H9 (cell line): Measurements from ENCODE around the gene AGGF1. TPM values are rescaled to one million over a fixed set of nuclear protein-coding genes. Genes with fewer than 3 reads are reported as not detected.

Experiments used
- DNase-seq: peaks from one replicate; pipeline ENCODE4 v3.0.0-alpha.2; 2017
- H2AFZ ChIP-seq: one replicate; pipeline ENCODE4 v1.6.1; 2013; ENCODE audit warnings: mild to moderate bottlenecking, low read length, control low read depth, moderate library complexity
- H2AK5ac ChIP-seq: 2 replicates; pipeline ENCODE4 v1.6.1; 2013; ENCODE audit warnings: low read length, control low read depth, mixed read lengths; ENCODE audit not compliant: insufficient read length
- H2BK120ac ChIP-seq: one replicate; pipeline ENCODE4 v1.6.1; 2013; ENCODE audit warnings: low read depth, mild to moderate bottlenecking, low read length, control low read depth, inconsistent platforms; ENCODE audit not compliant: poor library complexity, severe bottlenecking
- H2BK12ac ChIP-seq: 2 replicates; pipeline ENCODE4 v1.6.1; 2013; ENCODE audit warnings: low read length, control low read depth, mixed read lengths, low read depth; ENCODE audit not compliant: insufficient read length
- H2BK15ac ChIP-seq: 2 replicates; pipeline ENCODE4 v1.6.1; 2013; ENCODE audit warnings: low read depth, low read length, control low read depth
- H2BK20ac ChIP-seq: one replicate; pipeline ENCODE4 v1.6.1; 2013; ENCODE audit warnings: low read depth, mild to moderate bottlenecking, low read length, control low read depth, inconsistent platforms; ENCODE audit not compliant: poor library complexity, severe bottlenecking
- H2BK5ac ChIP-seq: 2 replicates; pipeline ENCODE4 v1.6.1; 2013; ENCODE audit warnings: low read length, control low read depth, mixed read lengths; ENCODE audit not compliant: insufficient read length
- H3K14ac ChIP-seq: 2 replicates; pipeline ENCODE4 v1.6.1; 2013; ENCODE audit warnings: low read length, control low read depth; ENCODE audit not compliant: insufficient read depth
- H3K18ac ChIP-seq: 2 replicates; pipeline ENCODE4 v1.6.1; 2013; ENCODE audit warnings: low read depth, mild to moderate bottlenecking, mixed read lengths, low read length, control low read depth; ENCODE audit not compliant: insufficient read length
- H3K23ac ChIP-seq: 2 replicates; pipeline ENCODE4 v1.6.1; 2013; ENCODE audit warnings: low read length, control low read depth, mixed read lengths, low read depth; ENCODE audit not compliant: insufficient read length
- H3K23me2 ChIP-seq: 2 replicates; pipeline ENCODE4 v1.6.1; 2013; ENCODE audit warnings: low read depth, mild to moderate bottlenecking, mixed read lengths, low read length, control low read depth; ENCODE audit not compliant: insufficient read length, poor library complexity, severe bottlenecking
- H3K27ac ChIP-seq: 2 replicates; pipeline ENCODE4 v1.5.1; 2013; ENCODE audit warnings: low read length, control low read depth, mixed read lengths, low read depth; ENCODE audit not compliant: insufficient read length
- H3K27me3 ChIP-seq: 2 replicates; pipeline ENCODE4 v1.6.1; 2013; ENCODE audit warnings: low read length, control low read depth, inconsistent platforms; ENCODE audit not compliant: insufficient read depth
- H3K4ac ChIP-seq: 2 replicates; pipeline ENCODE4 v1.6.1; 2013; ENCODE audit warnings: low read depth, mild to moderate bottlenecking, control low read depth, inconsistent platforms, low read length, moderate library complexity
- H3K4me1 ChIP-seq: 2 replicates; pipeline ENCODE4 v1.6.1; 2013; ENCODE audit warnings: low read length, control low read depth, inconsistent platforms; ENCODE audit not compliant: insufficient read depth
- H3K4me2 ChIP-seq: 2 replicates; pipeline ENCODE4 v1.6.1; 2013; ENCODE audit warnings: low read length, control low read depth, mixed read lengths; ENCODE audit not compliant: insufficient read length, insufficient read depth
- H3K56ac ChIP-seq: 2 replicates; pipeline ENCODE4 v1.6.1; 2013; ENCODE audit warnings: low read depth, mild to moderate bottlenecking, mixed read lengths, low read length, control low read depth; ENCODE audit not compliant: insufficient read length
- H3K79me1 ChIP-seq: 2 replicates; pipeline ENCODE4 v1.6.1; 2013; ENCODE audit warnings: low read depth, mild to moderate bottlenecking, moderate library complexity, low read length, control low read depth, inconsistent platforms; ENCODE audit not compliant: insufficient read depth, poor library complexity, severe bottlenecking
- H3K79me2 ChIP-seq: 2 replicates; pipeline ENCODE4 v1.6.1; 2013; ENCODE audit warnings: low read length, control low read depth, inconsistent platforms; ENCODE audit not compliant: insufficient read depth
- H3K9ac ChIP-seq: 2 replicates; pipeline ENCODE4 v1.6.1; 2013; ENCODE audit warnings: low read length, control low read depth, mixed read lengths; ENCODE audit not compliant: insufficient read length; ENCODE audit errors: extremely low read depth
- H3K9me3 ChIP-seq: one replicate; pipeline ENCODE4 v1.6.1; 2013; ENCODE audit warnings: low read depth, low read length, inconsistent platforms; ENCODE audit not compliant: control insufficient read depth
- H3T11ph ChIP-seq: one replicate; pipeline ENCODE4 v1.6.1; 2013; ENCODE audit warnings: mild to moderate bottlenecking, low read length, control low read depth, inconsistent platforms
- H4K20me1 ChIP-seq: one replicate; pipeline ENCODE4 v1.6.1; 2013; ENCODE audit not compliant: control insufficient read depth, insufficient read length, insufficient read depth
- H4K5ac ChIP-seq: 2 replicates; pipeline ENCODE4 v1.6.1; 2013; ENCODE audit warnings: low read depth, mild to moderate bottlenecking, mixed read lengths, low read length, control low read depth; ENCODE audit not compliant: insufficient read length
- H4K8ac ChIP-seq: replicated peaks from 2 replicates; pipeline ENCODE4 v1.6.1; 2013; ENCODE audit warnings: low read length, control low read depth, mixed read lengths, low read depth; ENCODE audit not compliant: insufficient read length
- H4K91ac ChIP-seq: 2 replicates; pipeline ENCODE4 v1.6.1; 2013; ENCODE audit warnings: low read depth, mild to moderate bottlenecking, moderate library complexity, mixed read lengths, low read length, control low read depth; ENCODE audit not compliant: insufficient read length
- H3K27ac Mint-ChIP-seq, 3 experiments: 2 replicates in 2 of 3; 3 replicates in 1 of 3; pipeline ENCODE4 v1.8.0; 2020 to 2021; ENCODE audit warnings: mixed read lengths in 3 of 3, mild to moderate bottlenecking in 1 of 3, moderate library complexity in 1 of 3
- H3K27me3 Mint-ChIP-seq: 2 replicates; pipeline ENCODE4 v1.8.0; 2021; ENCODE audit warnings: low read depth, mild to moderate bottlenecking, moderate library complexity, mixed read lengths
- H3K36me3 Mint-ChIP-seq, 3 experiments: 2 replicates in 2 of 3; 3 replicates in 1 of 3; pipeline ENCODE4 v1.8.0; 2020 to 2021; ENCODE audit warnings: low read depth in 3 of 3, mixed read lengths in 3 of 3; ENCODE audit not compliant: insufficient read depth in 1 of 3
- H3K4me1 Mint-ChIP-seq, 2 experiments: 2 replicates each; pipeline ENCODE4 v1.8.0; 2020; ENCODE audit warnings: mixed read lengths in 2 of 2
- H3K4me3 Mint-ChIP-seq, 2 experiments: 2 replicates in 1 of 2; 3 replicates in 1 of 2; pipeline ENCODE4 v1.8.0; 2020 to 2021; ENCODE audit warnings: mild to moderate bottlenecking in 2 of 2, mixed read lengths in 2 of 2, moderate library complexity in 1 of 2
- H3K9me3 Mint-ChIP-seq, 2 experiments: 2 replicates in 1 of 2; 3 replicates in 1 of 2; pipeline ENCODE4 v1.8.0; 2020; ENCODE audit warnings: mild to moderate bottlenecking in 2 of 2, mixed read lengths in 2 of 2, moderate library complexity in 1 of 2
- WGBS: extraction: QIAGEN DNeasy Blood & Tissue Kit; methylation state at CpG from one replicate; pipeline ENCODE4 v1.1.7; 2013; ENCODE audit warnings: missing lambda C conversion rate, low lambda C conversion rate, mixed read lengths; ENCODE audit not compliant: insufficient read length; ENCODE audit errors: extremely low coverage; 5-methylcytosine and 5-hydroxymethylcytosine counted together
- total RNA-seq: library from RNA; stranded (reverse); gene quantifications from 2 replicates; pipeline ENCODE4 v1.2.1, GENCODE V29; 2021
- TF ChIP-seq, protein P1 (sequence below): fragments of 200-600 bp; sonication (generic); conservative IDR thresholded peaks from 3 replicates; pipeline ENCODE4 v1.8.0; 2021; ENCODE audit warnings: antibody characterized with exemption, mild to moderate bottlenecking

AGGF1 gene
- total RNA-seq, 1 experiment from 2014 or later: 13.6 TPM

DNA sequence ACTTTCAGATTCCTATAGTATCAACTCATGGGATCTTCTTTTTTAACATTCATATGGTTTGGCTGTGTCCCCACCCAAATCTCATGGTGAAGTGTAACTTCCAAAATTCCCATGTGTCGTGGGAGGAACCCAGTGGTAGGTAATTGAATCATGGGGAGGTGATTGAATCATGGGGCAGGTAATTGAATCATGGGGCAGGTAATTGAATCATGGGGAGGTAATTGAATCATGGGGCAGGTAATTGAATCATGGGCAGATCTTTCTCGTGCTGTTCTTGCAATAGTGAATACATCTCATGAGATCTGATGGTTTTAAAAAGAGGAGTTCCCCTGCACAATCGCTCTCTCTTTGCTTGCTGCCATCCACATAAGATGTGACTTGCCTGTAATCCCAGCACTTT is 21.8 kb upstream of the AGGF1 start:
- Histone ChIP-seq H3K4ac (no peak overlapping the region), H3K4me1 (no peaks in the 10 kb centered on the region), H3K9me3 (no peaks in the 10 kb centered on the region), H2BK5ac (no peak overlapping the region), H4K20me1 (no peaks in the 10 kb centered on the region), H4K5ac (no peak overlapping the region), H4K8ac (no peak overlapping the region), H2BK15ac (no peak overlapping the region), H3K14ac (no peak overlapping the region), H3K27me3 (no peaks in the 10 kb centered on the region), H3K79me1 (no peaks in the 10 kb centered on the region), H3K23ac (no peak overlapping the region), H3K27ac (no peak overlapping the region), H3K4me2 (no peak overlapping the region), H2AK5ac (no peak overlapping the region), H4K91ac (no peak overlapping the region), H3K23me2 (no peaks in the 10 kb centered on the region), H3K18ac (no peak overlapping the region), H2BK20ac (no peak overlapping the region), H2BK120ac (no peak overlapping the region), H3K9ac (no peak overlapping the region), H3T11ph (no peak overlapping the region), H3K79me2 (no peaks in the 10 kb centered on the region), H2BK12ac (no peak overlapping the region), H3K56ac (no peak overlapping the region), H2AFZ (no peak overlapping the region)
- Mint-ChIP-seq H3K9me3 (peaks cover 0 to 6% of the 10 kb centered on the region in 2 experiments; a peak in 1 of 5 replicates), H3K4me1 (peaks cover 3 to 4% of the 10 kb centered on the region in 2 experiments), H3K4me3 (no peak overlapping the region), H3K36me3 (no peaks in the 10 kb centered on the region), H3K27me3 (peaks cover 3% of the 10 kb centered on the region; the same call in 1 of the 2 replicates), H3K27ac (no peak overlapping the region)
- WGBS: no CpG with 5 or more reads among the region's 3 CpGs
- DNase-seq: no peak
- TF ChIP-seq, protein P1, sequence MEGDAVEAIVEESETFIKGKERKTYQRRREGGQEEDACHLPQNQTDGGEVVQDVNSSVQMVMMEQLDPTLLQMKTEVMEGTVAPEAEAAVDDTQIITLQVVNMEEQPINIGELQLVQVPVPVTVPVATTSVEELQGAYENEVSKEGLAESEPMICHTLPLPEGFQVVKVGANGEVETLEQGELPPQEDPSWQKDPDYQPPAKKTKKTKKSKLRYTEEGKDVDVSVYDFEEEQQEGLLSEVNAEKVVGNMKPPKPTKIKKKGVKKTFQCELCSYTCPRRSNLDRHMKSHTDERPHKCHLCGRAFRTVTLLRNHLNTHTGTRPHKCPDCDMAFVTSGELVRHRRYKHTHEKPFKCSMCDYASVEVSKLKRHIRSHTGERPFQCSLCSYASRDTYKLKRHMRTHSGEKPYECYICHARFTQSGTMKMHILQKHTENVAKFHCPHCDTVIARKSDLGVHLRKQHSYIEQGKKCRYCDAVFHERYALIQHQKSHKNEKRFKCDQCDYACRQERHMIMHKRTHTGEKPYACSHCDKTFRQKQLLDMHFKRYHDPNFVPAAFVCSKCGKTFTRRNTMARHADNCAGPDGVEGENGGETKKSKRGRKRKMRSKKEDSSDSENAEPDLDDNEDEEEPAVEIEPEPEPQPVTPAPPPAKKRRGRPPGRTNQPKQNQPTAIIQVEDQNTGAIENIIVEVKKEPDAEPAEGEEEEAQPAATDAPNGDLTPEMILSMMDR: no peak
